Measurements from ENCODE around the gene CAMKK2.

- TF ChIP-seq FOS (IDR thresholded peaks at IDR 0.05; ENCODE audit: low read depth, low read length) (no peak), CHD1 (IDR thresholded peaks at IDR 0.05; ENCODE audit: low read depth, low read length) (no peak), CTCF (conservative IDR thresholded peaks at IDR 0.05; ENCODE audit: low read depth, low read length) (no peak), CEBPB (IDR thresholded peaks at IDR 0.05; ENCODE audit: low read depth, low read length) (peak; percentile 67), RAD21 (IDR thresholded peaks at IDR 0.05; ENCODE audit: low read length) (no peak), USF2 (IDR thresholded peaks at IDR 0.05; ENCODE audit: low read depth, low read length) (no peak), RFX5 (IDR thresholded peaks at IDR 0.05; ENCODE audit: low read depth, low read length) (no peak), BHLHE40 (IDR thresholded peaks at IDR 0.05; ENCODE audit: low read depth, low read length) (no peak)
Measured at GRCh38 chr12:121202407-121203355, 93.8 kb downstream of the CAMKK2 start.
